ENCODE results near the gene CRMP1. TPM values are rescaled to one million over a fixed set of nuclear protein-coding genes. Genes with fewer than 3 reads are reported as not detected.

CRMP1 gene
- total RNA-seq, 1 experiment from 2014 or later, result not detected

- no peak overlapping the region for H3K27ac Mint-ChIP-seq (ENCODE audit: unreplicated experiment)
- no peak for DNase-seq
- intact Hi-C loops (cut with micrococcal nuclease; ENCODE audit: unreplicated experiment), result no loop called here
- no peaks in the 10 kb centered on the region for H3K36me3 Mint-ChIP-seq (ENCODE audit: insufficient read depth, unreplicated experiment)
- no peak for TF ChIP-seq CTCF (IDR thresholded peaks at IDR 0.05; ENCODE audit: unreplicated experiment)
- peaks cover 5% of the 10 kb centered on the region for H3K9me3 Mint-ChIP-seq (ENCODE audit: low read depth, unreplicated experiment)
- BruUV-seq (replicated peaks), result no TSS peak
- no peak overlapping the region for H3K4me3 Mint-ChIP-seq (ENCODE audit: low read depth, unreplicated experiment)
- H3K27me3 Mint-ChIP-seq (ENCODE audit: unreplicated experiment), result no peaks in the 10 kb centered on the region
- CTCF ChIA-PET, result no interaction called here
- H3K4me1 Mint-ChIP-seq (ENCODE audit: low read depth, unreplicated experiment), result no peaks in the 10 kb centered on the region
Measured at GRCh38 chr4:5826437-5827107, 66.3 kb downstream of the CRMP1 start.

- H3K9me3 Mint-ChIP-seq (ENCODE audit: low read depth, unreplicated experiment), result peaks cover 3% of the 10 kb centered on the region
- no TSS peak for BruUV-seq (replicated peaks)
- H3K36me3 Mint-ChIP-seq (ENCODE audit: insufficient read depth, unreplicated experiment), result no peaks in the 10 kb centered on the region
- H3K4me3 Mint-ChIP-seq (ENCODE audit: low read depth, unreplicated experiment), result no peak overlapping the region
- intact Hi-C loops (cut with micrococcal nuclease; ENCODE audit: unreplicated experiment), result no loop called here
- H3K4me1 Mint-ChIP-seq (ENCODE audit: low read depth, unreplicated experiment), result no peaks in the 10 kb centered on the region
- no peak for TF ChIP-seq CTCF (IDR thresholded peaks at IDR 0.05; ENCODE audit: unreplicated experiment)
- no peak for DNase-seq
- CTCF ChIA-PET, result no interaction called here
- H3K27me3 Mint-ChIP-seq (ENCODE audit: unreplicated experiment), result no peaks in the 10 kb centered on the region
- no peak overlapping the region for H3K27ac Mint-ChIP-seq (ENCODE audit: unreplicated experiment)
Measured at GRCh38 chr4:5825321-5826041, 67.4 kb downstream of the CRMP1 start.

GRCh38 chr4:5824635-5825034 is 68.3 kb downstream of the CRMP1 start:
- TF ChIP-seq CTCF (IDR thresholded peaks at IDR 0.05; ENCODE audit: unreplicated experiment), result no peak
- Mint-ChIP-seq H3K27ac (ENCODE audit: unreplicated experiment) (no peak overlapping the region), H3K36me3 (ENCODE audit: insufficient read depth, unreplicated experiment) (no peaks in the 10 kb centered on the region), H3K4me3 (ENCODE audit: low read depth, unreplicated experiment) (no peak overlapping the region), H3K27me3 (ENCODE audit: unreplicated experiment) (no peaks in the 10 kb centered on the region), H3K4me1 (ENCODE audit: low read depth, unreplicated experiment) (no peaks in the 10 kb centered on the region), H3K9me3 (ENCODE audit: low read depth, unreplicated experiment) (peaks cover 5% of the 10 kb centered on the region)
- BruUV-seq (replicated peaks), result no TSS peak
- no peak for DNase-seq
- intact Hi-C loops (cut with micrococcal nuclease; ENCODE audit: unreplicated experiment), result no loop called here
- CTCF ChIA-PET, result no interaction called here

- BruUV-seq (replicated peaks), result no TSS peak
- CTCF ChIA-PET, result no interaction called here
- H3K36me3 Mint-ChIP-seq (ENCODE audit: insufficient read depth, unreplicated experiment), result no peaks in the 10 kb centered on the region
Measured at GRCh38 chr4:5824227-5824626, 68.7 kb downstream of the CRMP1 start.

More at GRCh38 chr4:5824227-5824626, 68.7 kb downstream of the CRMP1 start:
- peaks cover 5% of the 10 kb centered on the region for H3K9me3 Mint-ChIP-seq (ENCODE audit: low read depth, unreplicated experiment)
- no peak overlapping the region for H3K4me3 Mint-ChIP-seq (ENCODE audit: low read depth, unreplicated experiment)
- no peak for TF ChIP-seq CTCF (IDR thresholded peaks at IDR 0.05; ENCODE audit: unreplicated experiment)
- intact Hi-C loops (cut with micrococcal nuclease; ENCODE audit: unreplicated experiment), result no loop called here
- H3K27me3 Mint-ChIP-seq (ENCODE audit: unreplicated experiment), result no peaks in the 10 kb centered on the region
- H3K4me1 Mint-ChIP-seq (ENCODE audit: low read depth, unreplicated experiment), result no peaks in the 10 kb centered on the region
- no peak for DNase-seq
- H3K27ac Mint-ChIP-seq (ENCODE audit: unreplicated experiment), result no peak overlapping the region

All from Calu3 (cell line).